Endothelial cell of umbilical vein (primary cell): ENCODE measurements around the gene UBE3D.

Experiments
- CTCF ChIP-seq, 2 donors: IDR thresholded peaks; 1 replicate in 1 of 2; 2 replicates in 1 of 2; pipeline ENCODE4 v1.5.1; 2011; ENCODE audit warnings: low read length in 2 of 2, mild to moderate bottlenecking in 2 of 2, moderate library complexity in 2 of 2, control low read depth in 1 of 2, inconsistent platforms in 1 of 2, low read depth in 1 of 2; ENCODE audit not compliant: insufficient read depth in 1 of 2; ENCODE audit errors: extremely low read depth in 1 of 2
- EZH2 ChIP-seq: IDR thresholded peaks from 2 replicates; pipeline ENCODE4 v1.6.1; 2012; ENCODE audit warnings: borderline replicate concordance, low read depth, mild to moderate bottlenecking, moderate library complexity, low read length, inconsistent platforms; ENCODE audit not compliant: severe bottlenecking
- GATA2 ChIP-seq: IDR thresholded peaks from 2 replicates; pipeline ENCODE4 v1.7.0; 2011; ENCODE audit warnings: low read depth, mild to moderate bottlenecking, moderate library complexity, mixed read lengths, low read length; ENCODE audit not compliant: insufficient read length, insufficient read depth
- JUN ChIP-seq: IDR thresholded peaks from 2 replicates; pipeline ENCODE4 v1.6.1; 2011; ENCODE audit warnings: borderline replicate concordance, low read depth; ENCODE audit not compliant: insufficient read length, insufficient read depth
- MYC ChIP-seq: IDR thresholded peaks from one replicate; pipeline ENCODE4 v1.6.1; 2011; ENCODE audit warnings: mild to moderate bottlenecking, low read depth, low read length
- POLR2A ChIP-seq: IDR thresholded peaks from 2 replicates; pipeline ENCODE4 v1.6.1; 2012; ENCODE audit warnings: low read depth, mild to moderate bottlenecking, control low read depth, low read length
- POLR2AphosphoS5 ChIP-seq: IDR thresholded peaks from 2 replicates; pipeline ENCODE4 v1.6.1; 2012; ENCODE audit warnings: low read depth, mild to moderate bottlenecking, control low read depth, low read length, moderate library complexity; ENCODE audit not compliant: insufficient read depth
- TF ChIP-seq, protein P1 (sequence below): IDR thresholded peaks from 2 replicates; pipeline ENCODE4 v1.6.1; 2011; ENCODE audit not compliant: insufficient read depth, insufficient read length

DNA sequence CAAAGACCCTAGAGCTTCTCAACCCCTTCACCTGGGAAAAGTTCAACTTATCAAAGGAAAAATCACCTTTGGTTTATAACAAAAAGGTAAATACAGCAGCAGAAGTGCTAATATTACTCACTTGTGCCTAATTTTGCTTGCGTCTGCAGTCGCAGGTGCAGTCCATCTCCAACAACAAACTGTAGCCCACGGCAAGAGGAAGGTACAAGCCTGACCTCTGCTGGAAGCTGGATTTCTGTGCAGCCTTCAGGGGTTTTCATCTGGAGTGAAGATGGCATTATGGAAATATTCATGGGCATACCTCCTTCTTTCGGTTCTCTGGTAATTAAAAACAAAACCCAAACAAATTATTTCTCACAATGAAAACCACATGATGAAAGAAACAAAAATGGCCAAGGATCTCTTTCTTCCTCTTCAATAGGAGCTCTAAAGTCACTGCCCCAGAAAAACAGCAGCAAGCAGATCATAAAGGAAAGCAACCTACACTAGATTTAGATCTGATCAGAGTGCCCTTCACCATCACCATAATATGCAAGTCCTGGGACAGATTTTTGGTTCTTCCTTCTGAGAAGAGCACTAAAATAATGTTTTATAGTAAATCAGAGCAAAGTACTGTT, 7.8 kb downstream of the UBE3D start:
- TF ChIP-seq POLR2A (no peak), JUN (no peak), CTCF (IDR thresholded peaks at IDR 0.05; ENCODE audit: extremely low read depth in 1 of 2, insufficient read depth in 1 of 2, low read depth in 1 of 2, low read length in 2 of 2) (peak; percentile 65 to 75), POLR2AphosphoS5 (no peak), GATA2 (no peak), EZH2 (no peak), MYC (no peak)
- TF ChIP-seq, protein P1, sequence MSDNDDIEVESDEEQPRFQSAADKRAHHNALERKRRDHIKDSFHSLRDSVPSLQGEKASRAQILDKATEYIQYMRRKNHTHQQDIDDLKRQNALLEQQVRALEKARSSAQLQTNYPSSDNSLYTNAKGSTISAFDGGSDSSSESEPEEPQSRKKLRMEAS: no peak
